Measurements from ENCODE around the gene OR6Y1. TPM values are rescaled to one million over a fixed set of nuclear protein-coding genes. Genes with fewer than 3 reads are reported as not detected.

Gene OR6Y1
- total and polyA plus RNA-seq, 2 experiments from 2014 or later = not detected

DNA sequence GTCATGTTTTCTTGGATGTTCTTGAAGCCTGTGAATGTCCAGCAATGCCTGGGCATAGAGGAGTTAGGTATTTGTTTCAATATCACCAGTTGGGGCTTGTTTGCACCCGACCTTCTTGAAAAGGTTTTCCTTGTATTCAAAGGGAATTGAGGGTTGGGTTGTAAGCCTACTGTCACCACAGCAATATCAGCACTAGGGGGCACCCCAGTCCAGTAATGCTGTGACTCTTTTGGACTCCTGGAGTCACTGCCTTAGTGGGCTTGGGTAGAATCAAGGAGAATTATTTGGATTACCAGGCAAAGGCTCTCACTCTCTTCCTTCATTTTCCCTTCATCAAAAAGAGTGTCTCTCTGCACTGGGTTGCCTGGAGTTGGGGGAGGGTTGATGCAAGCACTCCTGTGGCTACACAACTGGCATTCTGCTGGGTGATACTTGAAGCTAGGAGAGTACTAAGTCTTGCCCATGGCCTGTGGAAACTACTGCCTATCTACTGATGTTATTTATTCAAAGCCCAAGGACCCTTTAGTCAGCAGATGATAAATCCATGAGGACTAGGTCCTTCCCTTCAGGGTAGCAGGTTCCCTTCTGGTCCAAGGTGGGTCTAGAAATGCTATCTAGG is 47.7 kb downstream of the OR6Y1 start:
- H3K4me1 ChIP-seq (ENCODE audit: insufficient read depth) = no peaks in the 10 kb centered on the region
- 47% methylated on average over 1 of the region's 1 CpG for whole genome bisulfite sequencing (ENCODE audit: low lambda C conversion rate, missing lambda C conversion rate)
- no peak overlapping the region for H2AFZ ChIP-seq
- H3K27ac ChIP-seq = no peak overlapping the region
- no peaks in the 10 kb centered on the region for H3K9me3 ChIP-seq (ENCODE audit: low read depth)
- peak; percentile 55 for DNase-seq (ENCODE audit: low spot score)
- TF ChIP-seq EZH2 (IDR thresholded peaks at IDR 0.05; ENCODE audit: borderline replicate concordance) (no peak), EZH2phosphoT487 (IDR thresholded peaks at IDR 0.05; ENCODE audit: low read depth, severe bottlenecking, unreplicated experiment) (no peak)
- TF ChIP-seq, protein P1, sequence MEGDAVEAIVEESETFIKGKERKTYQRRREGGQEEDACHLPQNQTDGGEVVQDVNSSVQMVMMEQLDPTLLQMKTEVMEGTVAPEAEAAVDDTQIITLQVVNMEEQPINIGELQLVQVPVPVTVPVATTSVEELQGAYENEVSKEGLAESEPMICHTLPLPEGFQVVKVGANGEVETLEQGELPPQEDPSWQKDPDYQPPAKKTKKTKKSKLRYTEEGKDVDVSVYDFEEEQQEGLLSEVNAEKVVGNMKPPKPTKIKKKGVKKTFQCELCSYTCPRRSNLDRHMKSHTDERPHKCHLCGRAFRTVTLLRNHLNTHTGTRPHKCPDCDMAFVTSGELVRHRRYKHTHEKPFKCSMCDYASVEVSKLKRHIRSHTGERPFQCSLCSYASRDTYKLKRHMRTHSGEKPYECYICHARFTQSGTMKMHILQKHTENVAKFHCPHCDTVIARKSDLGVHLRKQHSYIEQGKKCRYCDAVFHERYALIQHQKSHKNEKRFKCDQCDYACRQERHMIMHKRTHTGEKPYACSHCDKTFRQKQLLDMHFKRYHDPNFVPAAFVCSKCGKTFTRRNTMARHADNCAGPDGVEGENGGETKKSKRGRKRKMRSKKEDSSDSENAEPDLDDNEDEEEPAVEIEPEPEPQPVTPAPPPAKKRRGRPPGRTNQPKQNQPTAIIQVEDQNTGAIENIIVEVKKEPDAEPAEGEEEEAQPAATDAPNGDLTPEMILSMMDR (IDR thresholded peaks at IDR 0.05; ENCODE audit: poor library complexity) = peak; percentile 52
- no peaks in the 10 kb centered on the region for H4K20me1 ChIP-seq (ENCODE audit: insufficient read depth, poor library complexity, severe bottlenecking)
- no peak overlapping the region for H3K4me2 ChIP-seq
- H3K4me3 ChIP-seq = no peak overlapping the region
- no peaks in the 10 kb centered on the region for H3K27me3 ChIP-seq
- H3K79me2 ChIP-seq = no peaks in the 10 kb centered on the region
- no peaks in the 10 kb centered on the region for H3K36me3 ChIP-seq (replicated peaks; ENCODE audit: insufficient read depth, low read depth)
- no peaks in the 10 kb centered on the region for H3K9me2 ChIP-seq (replicated peaks; ENCODE audit: insufficient read depth)

DNA sequence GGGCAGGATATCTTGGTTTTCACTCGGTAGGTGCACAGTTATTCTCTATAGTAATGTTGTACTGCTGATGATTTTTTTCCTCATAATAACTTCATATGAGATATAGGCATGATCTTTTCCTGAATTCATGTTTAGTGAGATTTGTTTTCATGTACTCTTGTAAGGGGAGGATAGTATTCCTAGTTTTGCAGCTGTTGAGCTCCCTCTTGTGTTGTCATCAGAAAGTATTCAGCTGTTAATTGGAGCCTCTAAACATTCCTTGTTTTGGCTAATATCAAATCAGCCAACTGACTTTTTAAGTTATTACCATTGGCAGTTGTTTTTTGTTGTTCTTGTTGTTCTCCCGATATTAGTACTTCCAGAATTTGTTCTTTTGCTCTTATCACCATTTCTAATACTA is 57.8 kb downstream of the OR6Y1 start:
- no peaks in the 10 kb centered on the region for H3K9me2 ChIP-seq (replicated peaks; ENCODE audit: insufficient read depth)
- H2AFZ ChIP-seq = no peak overlapping the region
- no peak overlapping the region for H3K27ac ChIP-seq
- no peak overlapping the region for H3K4me3 ChIP-seq
- TF ChIP-seq, protein P1 (IDR thresholded peaks at IDR 0.05; ENCODE audit: poor library complexity) = peak; percentile 42
- TF ChIP-seq EZH2phosphoT487 (IDR thresholded peaks at IDR 0.05; ENCODE audit: low read depth, severe bottlenecking, unreplicated experiment) = no peak
- no peaks in the 10 kb centered on the region for H4K20me1 ChIP-seq (ENCODE audit: insufficient read depth, poor library complexity, severe bottlenecking)
- WGBS (ENCODE audit: low lambda C conversion rate, missing lambda C conversion rate) = 41% methylated on average over 2 of the region's 2 CpGs
- no peaks in the 10 kb centered on the region for H3K27me3 ChIP-seq
- H3K36me3 ChIP-seq (replicated peaks; ENCODE audit: insufficient read depth, low read depth) = no peaks in the 10 kb centered on the region
- H3K4me2 ChIP-seq = no peak overlapping the region
- DNase-seq (ENCODE audit: low spot score) = peak; percentile 19
- no peaks in the 10 kb centered on the region for H3K79me2 ChIP-seq
- H3K9me3 ChIP-seq (ENCODE audit: low read depth) = no peaks in the 10 kb centered on the region
- no peaks in the 10 kb centered on the region for H3K4me1 ChIP-seq (ENCODE audit: insufficient read depth)

DNA sequence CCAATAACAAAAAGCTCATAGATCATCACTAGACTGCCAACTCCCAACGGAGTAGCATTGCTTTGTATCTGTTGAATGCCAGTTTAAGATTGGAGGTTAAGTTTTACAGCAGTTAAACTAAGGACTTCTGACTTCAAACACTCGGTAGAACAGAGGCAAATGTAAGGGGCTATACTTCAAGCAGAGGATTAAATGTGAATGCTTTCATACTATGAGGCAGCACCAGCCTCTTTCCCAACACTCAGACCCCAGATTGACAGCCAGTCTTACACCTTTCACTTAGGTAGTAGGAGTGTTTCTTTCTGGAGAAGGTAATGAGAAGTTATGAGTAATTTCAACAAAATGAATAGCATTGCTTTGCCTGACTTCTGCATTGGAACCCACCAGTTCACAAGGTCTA is 59.4 kb downstream of the OR6Y1 start:
- Histone ChIP-seq H3K4me2 (no peak overlapping the region), H3K4me1 (ENCODE audit: insufficient read depth) (no peaks in the 10 kb centered on the region), H3K4me3 (no peak overlapping the region), H3K27ac (no peak overlapping the region), H2AFZ (no peak overlapping the region), H4K20me1 (ENCODE audit: insufficient read depth, poor library complexity, severe bottlenecking) (no peaks in the 10 kb centered on the region), H3K9me2 (replicated peaks; ENCODE audit: insufficient read depth) (no peaks in the 10 kb centered on the region), H3K79me2 (no peaks in the 10 kb centered on the region), H3K27me3 (no peaks in the 10 kb centered on the region), H3K36me3 (replicated peaks; ENCODE audit: insufficient read depth, low read depth) (no peaks in the 10 kb centered on the region), H3K9me3 (ENCODE audit: low read depth) (no peaks in the 10 kb centered on the region)
- DNase-seq (ENCODE audit: low spot score) = no peak
- TF ChIP-seq, protein P1 (IDR thresholded peaks at IDR 0.05; ENCODE audit: poor library complexity) = no peak
- TF ChIP-seq EZH2phosphoT487 (IDR thresholded peaks at IDR 0.05; ENCODE audit: low read depth, severe bottlenecking, unreplicated experiment) (no peak), EZH2 (IDR thresholded peaks at IDR 0.05; ENCODE audit: borderline replicate concordance) (no peak)
- WGBS (ENCODE audit: low lambda C conversion rate, missing lambda C conversion rate) = 60% methylated on average over 2 of the region's 2 CpGs

Other genes with a start within 250 kb of the OR6Y1 start
- gene CD1B, start 222.9 kb downstream of the OR6Y1 start, total RNA-seq = not detected in 2 replicates
- gene CD1B, start 222.9 kb downstream of the OR6Y1 start, polyA plus RNA-seq = not detected in 2 replicates
- not detected in 2 replicates for gene CD1E, start 200.5 kb downstream of the OR6Y1 start, total RNA-seq
- not detected in 2 replicates for gene CD1E, start 200.5 kb downstream of the OR6Y1 start, polyA plus RNA-seq
- not detected in 2 replicates for gene OR10T2, start 154.9 kb downstream of the OR6Y1 start, total RNA-seq
- gene OR10T2, start 154.9 kb downstream of the OR6Y1 start, polyA plus RNA-seq = not detected in 2 replicates
- gene OR10K2, start 128.2 kb downstream of the OR6Y1 start, total RNA-seq = not detected in 2 replicates
- gene OR10K2, start 128.2 kb downstream of the OR6Y1 start, polyA plus RNA-seq = not detected in 2 replicates
- not detected in 2 replicates for gene OR10K1, start 92.6 kb downstream of the OR6Y1 start, total RNA-seq
- gene OR10K1, start 92.6 kb downstream of the OR6Y1 start, polyA plus RNA-seq = not detected in 2 replicates
- not detected in 2 replicates for gene OR10R2, start 82.2 kb downstream of the OR6Y1 start, total RNA-seq
- not detected in 2 replicates for gene OR10R2, start 82.2 kb downstream of the OR6Y1 start, polyA plus RNA-seq
- not detected in 2 replicates for gene OR6P1, start 16.2 kb upstream of the OR6Y1 start, total RNA-seq
- not detected in 2 replicates for gene OR6P1, start 16.2 kb upstream of the OR6Y1 start, polyA plus RNA-seq
- not detected in 2 replicates for gene OR10X1, start 25.5 kb upstream of the OR6Y1 start, total RNA-seq
- not detected in 2 replicates for gene OR10X1, start 25.5 kb upstream of the OR6Y1 start, polyA plus RNA-seq
- not detected in 2 replicates for gene OR10Z1, start 50.9 kb upstream of the OR6Y1 start, total RNA-seq
- gene OR10Z1, start 50.9 kb upstream of the OR6Y1 start, polyA plus RNA-seq = not detected in 2 replicates
- gene SPTA1, start 132.3 kb upstream of the OR6Y1 start, total RNA-seq = 0.03 and 0.04 TPM in 2 replicates
- 1.1 TPM in 1 of 2 replicates, not detected in the other for gene SPTA1, start 132.3 kb upstream of the OR6Y1 start, polyA plus RNA-seq
- not detected in 2 replicates for gene OR6K2, start 146.2 kb upstream of the OR6Y1 start, total RNA-seq
- not detected in 2 replicates for gene OR6K2, start 146.2 kb upstream of the OR6Y1 start, polyA plus RNA-seq
- gene OR6K3, start 166.3 kb upstream of the OR6Y1 start, total RNA-seq = not detected in 2 replicates
- not detected in 2 replicates for gene OR6K3, start 166.3 kb upstream of the OR6Y1 start, polyA plus RNA-seq
- gene OR6K6, start 200.3 kb upstream of the OR6Y1 start, total RNA-seq = not detected in 2 replicates
- not detected in 2 replicates for gene OR6K6, start 200.3 kb upstream of the OR6Y1 start, polyA plus RNA-seq
- gene OR6N1, start 217.8 kb upstream of the OR6Y1 start, total RNA-seq = not detected in 2 replicates
- gene OR6N1, start 217.8 kb upstream of the OR6Y1 start, polyA plus RNA-seq = not detected in 2 replicates
- gene OR6N2, start 226.8 kb upstream of the OR6Y1 start, total RNA-seq = not detected in 2 replicates
- gene OR6N2, start 226.8 kb upstream of the OR6Y1 start, polyA plus RNA-seq = not detected in 2 replicates